Mesothelial cell of epicardium (in vitro differentiated cells): ENCODE measurements around the gene ANKIB1. TPM values are rescaled to one million over a fixed set of nuclear protein-coding genes. Genes with fewer than 3 reads are reported as not detected.
"Not testable (repeated sequence)": the region's sequence is repeated elsewhere in the genome, so short reads cannot be mapped to it uniquely, and the experiment has no call there.

Experiments used
- DNase-seq, 2 experiments: peaks; one replicate each; pipeline ENCODE4 v3.0.0; 2021; ENCODE audit warnings: low spot score in 2 of 2; ENCODE audit not compliant: unreplicated experiment in 2 of 2
- H3K27ac Mint-ChIP-seq: 2 replicates; pipeline ENCODE4 v1.8.0; 2021; ENCODE audit warnings: mixed read lengths
- H3K27me3 Mint-ChIP-seq: 2 replicates; pipeline ENCODE4 v1.8.0; 2021; ENCODE audit warnings: low read depth, mixed read lengths
- H3K36me3 Mint-ChIP-seq: 2 replicates; pipeline ENCODE4 v1.8.0; 2021; ENCODE audit warnings: mixed read lengths
- H3K4me1 Mint-ChIP-seq: 2 replicates; pipeline ENCODE4 v1.8.0; 2021; ENCODE audit warnings: mixed read lengths
- H3K4me3 Mint-ChIP-seq: 2 replicates; pipeline ENCODE4 v1.8.0; 2021; ENCODE audit warnings: mild to moderate bottlenecking, moderate library complexity, mixed read lengths
- H3K9me3 Mint-ChIP-seq: 2 replicates; pipeline ENCODE4 v1.8.0; 2021; ENCODE audit warnings: mixed read lengths
- CTCF ChIP-seq: fragments of 200-600 bp; sonication (generic); IDR thresholded peaks from one replicate; pipeline ENCODE4 v1.5.0; 2021; ENCODE audit warnings: antibody characterized with exemption; ENCODE audit not compliant: unreplicated experiment
- total RNA-seq: library from RNA; stranded (reverse); gene quantifications from 3 replicates; pipeline ENCODE4 v1.2.1, GENCODE V29; 2021

The ANKIB1 gene
- total RNA-seq, 1 donor from 2014 or later: 66.6 TPM

- TF ChIP-seq CTCF: no peak
- peaks cover 35% of the 10 kb centered on the region for H3K4me1 Mint-ChIP-seq
- peak overlapping the region; percentile 97 for H3K4me3 Mint-ChIP-seq
- DNase-seq: no peak
- H3K27ac Mint-ChIP-seq: peak overlapping the region; percentile 99
- no peaks in the 10 kb centered on the region for H3K9me3 Mint-ChIP-seq
- no peaks in the 10 kb centered on the region for H3K27me3 Mint-ChIP-seq
- H3K36me3 Mint-ChIP-seq: peaks cover 2% of the 10 kb centered on the region
Observed at GRCh38 chr7:92244808-92245486, 827 bp upstream of the ANKIB1 start.

- H3K4me1 Mint-ChIP-seq: peaks cover 35% of the 10 kb centered on the region
- H3K4me3 Mint-ChIP-seq: peak overlapping the region; percentile 97
- H3K36me3 Mint-ChIP-seq: no peaks in the 10 kb centered on the region
- DNase-seq: no peak
- H3K27ac Mint-ChIP-seq: peak overlapping the region; percentile 94
- H3K27me3 Mint-ChIP-seq: no peaks in the 10 kb centered on the region
- no peak for TF ChIP-seq CTCF
- no peaks in the 10 kb centered on the region for H3K9me3 Mint-ChIP-seq
Observed at GRCh38 chr7:92246360-92247101, 757 bp downstream of the ANKIB1 start.

GRCh38 chr7:92250603-92251002 is 4.8 kb downstream of the ANKIB1 start:
- no peak for DNase-seq
- Mint-ChIP-seq H3K9me3 (peaks cover 10% of the 10 kb centered on the region), H3K27me3 (no peaks in the 10 kb centered on the region), H3K4me3 (no peak overlapping the region), H3K27ac (no peak overlapping the region), H3K4me1 (peaks cover 19% of the 10 kb centered on the region), H3K36me3 (peaks cover 16% of the 10 kb centered on the region)
- TF ChIP-seq CTCF: no peak

GRCh38 chr7:92251181-92251580 is 5.4 kb downstream of the ANKIB1 start:
- no peak overlapping the region for H3K4me3 Mint-ChIP-seq
- DNase-seq: no peak

GRCh38 chr7:92253251-92253650 is 7.5 kb downstream of the ANKIB1 start:
- Mint-ChIP-seq H3K36me3 (peaks cover 16% of the 10 kb centered on the region), H3K9me3 (peaks cover 10% of the 10 kb centered on the region), H3K4me1 (peaks cover 3% of the 10 kb centered on the region), H3K27me3 (no peaks in the 10 kb centered on the region), H3K27ac (no peak overlapping the region), H3K4me3 (no peak overlapping the region)
- no peak for TF ChIP-seq CTCF
- DNase-seq: no peak

More at GRCh38 chr7:92251181-92251580, 5.4 kb downstream of the ANKIB1 start:
- H3K27ac Mint-ChIP-seq: no peak overlapping the region
- H3K4me1 Mint-ChIP-seq: peaks cover 17% of the 10 kb centered on the region
- H3K27me3 Mint-ChIP-seq: no peaks in the 10 kb centered on the region
- peaks cover 10% of the 10 kb centered on the region for H3K9me3 Mint-ChIP-seq
- peaks cover 16% of the 10 kb centered on the region for H3K36me3 Mint-ChIP-seq
- no peak for TF ChIP-seq CTCF

- H3K27ac Mint-ChIP-seq, H3K4me1 Mint-ChIP-seq, H3K4me3 Mint-ChIP-seq, H3K9me3 Mint-ChIP-seq, H3K27me3 Mint-ChIP-seq, DNase-seq: not testable (repeated sequence)
- H3K36me3 Mint-ChIP-seq: peaks cover 16% of the 10 kb centered on the region
Observed at GRCh38 chr7:92254800-92255199, 9.0 kb downstream of the ANKIB1 start.
